HepG2 (cell line): Measurements from ENCODE around the gene PDE9A. TPM values are rescaled to one million over a fixed set of nuclear protein-coding genes. Genes with fewer than 3 reads are reported as not detected.

ENCODE experiments used
- AHR ChIP-seq: IDR thresholded peaks from 2 replicates; pipeline ENCODE4 v1.6.1; 2018; ENCODE audit warnings: missing genetic modification reagents, missing compliant biosample characterization
- CAMTA2 ChIP-seq: sonication (generic); formaldehyde crosslinking; IDR thresholded peaks from 2 replicates; pipeline ENCODE4 v1.4.0; 2020; ENCODE audit warnings: mild to moderate bottlenecking, missing genetic modification reagents, borderline replicate concordance
- GATAD2A ChIP-seq: IDR thresholded peaks from 2 replicates; pipeline ENCODE4 v1.6.1; 2016
- HMG20A ChIP-seq: IDR thresholded peaks from 2 replicates; pipeline ENCODE4 v1.6.1; 2016; ENCODE audit warnings: borderline replicate concordance
- HMG20B ChIP-seq: conservative IDR thresholded peaks from 2 replicates; pipeline ENCODE4 v1.6.1; 2016; ENCODE audit warnings: missing genetic modification reagents, missing compliant biosample characterization
- HNRNPLL ChIP-seq: fragments of 200-400 bp; formaldehyde crosslinking; IDR thresholded peaks from 2 replicates; pipeline ENCODE4 v1.6.1; 2017; ENCODE audit warnings: mild to moderate bottlenecking, low read depth, low read length; ENCODE audit not compliant: poor library complexity, severe bottlenecking
- NCOA5 ChIP-seq: sonication (generic); formaldehyde crosslinking; IDR thresholded peaks from 2 replicates; pipeline ENCODE4 v1.4.0; 2020; ENCODE audit warnings: missing genetic modification reagents
- POLR2A ChIP-seq, 2 experiments: IDR thresholded peaks; 2 replicates each; pipeline ENCODE4 v1.6.1; 2011; ENCODE audit warnings: low read depth in 2 of 2, low read length in 2 of 2, mild to moderate bottlenecking in 1 of 2, moderate library complexity in 1 of 2; ENCODE audit not compliant: insufficient read depth in 1 of 2
- PPARG ChIP-seq: conservative IDR thresholded peaks from 2 replicates; pipeline ENCODE4 v1.6.1; 2016; ENCODE audit warnings: missing biosample characterization, missing genetic modification reagents
- SMARCE1 ChIP-seq: fragments of 450-650 bp; IDR thresholded peaks from 2 replicates; pipeline ENCODE4 v1.6.1; 2017; ENCODE audit warnings: borderline replicate concordance
- SRSF4 ChIP-seq: fragments of 200-400 bp; formaldehyde crosslinking; IDR thresholded peaks from one replicate; pipeline ENCODE4 v1.6.1; 2018; ENCODE audit warnings: mild to moderate bottlenecking, low read depth, low read length, moderate library complexity; ENCODE audit not compliant: poor library complexity, severe bottlenecking
- ZNF12 ChIP-seq: sonication (generic); formaldehyde crosslinking; IDR thresholded peaks from 2 replicates; pipeline ENCODE4 v1.5.0; 2020; ENCODE audit warnings: missing genetic modification reagents
- ZNF296 ChIP-seq: sonication (generic); formaldehyde crosslinking; conservative IDR thresholded peaks from 2 replicates; pipeline ENCODE4 v1.5.0; 2020; ENCODE audit warnings: mild to moderate bottlenecking, missing genetic modification reagents
- ZNF343 ChIP-seq: sonication (generic); formaldehyde crosslinking; IDR thresholded peaks from 2 replicates; pipeline ENCODE4 v1.4.0; 2020; ENCODE audit warnings: mild to moderate bottlenecking, missing genetic modification reagents
- polyA plus RNA-seq, 8 experiments: library from polyadenylated mRNA; depleted of rRNA in 3 of 8; stranded (reverse) in 7 of 8; unstranded in 1 of 8; fragments of >200 nt; fragmentation: Illumina TruSeq in 4 of 8; extraction: Trizol in 4 of 8; gene quantifications; 2 replicates each; pipeline versions ENCODE4 v1.2.1 to v1.2.3, GENCODE V29; 2011 to 2016; ENCODE audit warnings: low read depth in 4 of 8, missing spikeins in 1 of 8, mixed read lengths in 1 of 8; ENCODE audit not compliant: insufficient read depth in 1 of 8
- total RNA-seq, 5 experiments: library from RNA; depleted of rRNA; stranded (reverse); fragments of >200 nt; fragmentation: Illumina TruSeq; extraction: Trizol; gene quantifications; 2 replicates each; pipeline ENCODE4 v1.2.3, GENCODE V29; 2016; ENCODE audit warnings: low read depth in 1 of 5
- TF ChIP-seq, protein P1 (sequence below): sonication (generic); formaldehyde crosslinking; IDR thresholded peaks from 2 replicates; pipeline ENCODE4 v1.4.0; 2020; ENCODE audit warnings: missing genetic modification reagents
- TF ChIP-seq, protein P2 (sequence below): sonication (generic); formaldehyde crosslinking; IDR thresholded peaks from 2 replicates; pipeline ENCODE4 v1.5.1; 2020; ENCODE audit warnings: mild to moderate bottlenecking, missing genetic modification reagents, moderate library complexity
- TF ChIP-seq, protein P3 (sequence below): IDR thresholded peaks from 2 replicates; pipeline ENCODE4 v1.4.0; 2020; ENCODE audit warnings: mild to moderate bottlenecking, missing genetic modification reagents
- TF ChIP-seq, protein P4 (sequence below): sonication (generic); formaldehyde crosslinking; IDR thresholded peaks from 2 replicates; pipeline ENCODE4 v1.5.1; 2020; ENCODE audit warnings: missing genetic modification reagents, mild to moderate bottlenecking, borderline replicate concordance

The PDE9A gene
- total and polyA plus RNA-seq, 2 of the 13 experiments (the other 11 are each of a cell fraction or from before 2014, with no cell fraction given) = 4.6 to 19.7 TPM

GRCh38 chr21:42711667-42712066 is 58.2 kb downstream of the PDE9A start (continued):
- TF ChIP-seq, protein P1, sequence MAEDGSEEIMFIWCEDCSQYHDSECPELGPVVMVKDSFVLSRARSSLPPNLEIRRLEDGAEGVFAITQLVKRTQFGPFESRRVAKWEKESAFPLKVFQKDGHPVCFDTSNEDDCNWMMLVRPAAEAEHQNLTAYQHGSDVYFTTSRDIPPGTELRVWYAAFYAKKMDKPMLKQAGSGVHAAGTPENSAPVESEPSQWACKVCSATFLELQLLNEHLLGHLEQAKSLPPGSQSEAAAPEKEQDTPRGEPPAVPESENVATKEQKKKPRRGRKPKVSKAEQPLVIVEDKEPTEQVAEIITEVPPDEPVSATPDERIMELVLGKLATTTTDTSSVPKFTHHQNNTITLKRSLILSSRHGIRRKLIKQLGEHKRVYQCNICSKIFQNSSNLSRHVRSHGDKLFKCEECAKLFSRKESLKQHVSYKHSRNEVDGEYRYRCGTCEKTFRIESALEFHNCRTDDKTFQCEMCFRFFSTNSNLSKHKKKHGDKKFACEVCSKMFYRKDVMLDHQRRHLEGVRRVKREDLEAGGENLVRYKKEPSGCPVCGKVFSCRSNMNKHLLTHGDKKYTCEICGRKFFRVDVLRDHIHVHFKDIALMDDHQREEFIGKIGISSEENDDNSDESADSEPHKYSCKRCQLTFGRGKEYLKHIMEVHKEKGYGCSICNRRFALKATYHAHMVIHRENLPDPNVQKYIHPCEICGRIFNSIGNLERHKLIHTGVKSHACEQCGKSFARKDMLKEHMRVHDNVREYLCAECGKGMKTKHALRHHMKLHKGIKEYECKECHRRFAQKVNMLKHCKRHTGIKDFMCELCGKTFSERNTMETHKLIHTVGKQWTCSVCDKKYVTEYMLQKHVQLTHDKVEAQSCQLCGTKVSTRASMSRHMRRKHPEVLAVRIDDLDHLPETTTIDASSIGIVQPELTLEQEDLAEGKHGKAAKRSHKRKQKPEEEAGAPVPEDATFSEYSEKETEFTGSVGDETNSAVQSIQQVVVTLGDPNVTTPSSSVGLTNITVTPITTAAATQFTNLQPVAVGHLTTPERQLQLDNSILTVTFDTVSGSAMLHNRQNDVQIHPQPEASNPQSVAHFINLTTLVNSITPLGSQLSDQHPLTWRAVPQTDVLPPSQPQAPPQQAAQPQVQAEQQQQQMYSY (CRISPR knock-in tag) = no peak
- TF ChIP-seq ZNF296 (CRISPR knock-in tag) (no peak), NCOA5 (CRISPR knock-in tag) (no peak), SMARCE1 (no peak), PPARG (CRISPR knock-in tag) (peak; percentile 90), HMG20B (CRISPR knock-in tag) (no peak), SRSF4 (no peak), CAMTA2 (CRISPR knock-in tag) (no peak), POLR2A (IDR thresholded peaks at IDR 0.05; ENCODE audit: insufficient read depth in 1 of 2, low read depth in 2 of 2, low read length in 2 of 2) (no peak), GATAD2A (peak; percentile 95), AHR (CRISPR knock-in tag) (no peak), HNRNPLL (no peak), ZNF343 (no peak), HMG20A (peak; percentile 72; the same call in 1 of the 2 replicates), ZNF12 (CRISPR knock-in tag) (peak; percentile 53; the same call in 1 of the 2 replicates)
- TF ChIP-seq, protein P2, sequence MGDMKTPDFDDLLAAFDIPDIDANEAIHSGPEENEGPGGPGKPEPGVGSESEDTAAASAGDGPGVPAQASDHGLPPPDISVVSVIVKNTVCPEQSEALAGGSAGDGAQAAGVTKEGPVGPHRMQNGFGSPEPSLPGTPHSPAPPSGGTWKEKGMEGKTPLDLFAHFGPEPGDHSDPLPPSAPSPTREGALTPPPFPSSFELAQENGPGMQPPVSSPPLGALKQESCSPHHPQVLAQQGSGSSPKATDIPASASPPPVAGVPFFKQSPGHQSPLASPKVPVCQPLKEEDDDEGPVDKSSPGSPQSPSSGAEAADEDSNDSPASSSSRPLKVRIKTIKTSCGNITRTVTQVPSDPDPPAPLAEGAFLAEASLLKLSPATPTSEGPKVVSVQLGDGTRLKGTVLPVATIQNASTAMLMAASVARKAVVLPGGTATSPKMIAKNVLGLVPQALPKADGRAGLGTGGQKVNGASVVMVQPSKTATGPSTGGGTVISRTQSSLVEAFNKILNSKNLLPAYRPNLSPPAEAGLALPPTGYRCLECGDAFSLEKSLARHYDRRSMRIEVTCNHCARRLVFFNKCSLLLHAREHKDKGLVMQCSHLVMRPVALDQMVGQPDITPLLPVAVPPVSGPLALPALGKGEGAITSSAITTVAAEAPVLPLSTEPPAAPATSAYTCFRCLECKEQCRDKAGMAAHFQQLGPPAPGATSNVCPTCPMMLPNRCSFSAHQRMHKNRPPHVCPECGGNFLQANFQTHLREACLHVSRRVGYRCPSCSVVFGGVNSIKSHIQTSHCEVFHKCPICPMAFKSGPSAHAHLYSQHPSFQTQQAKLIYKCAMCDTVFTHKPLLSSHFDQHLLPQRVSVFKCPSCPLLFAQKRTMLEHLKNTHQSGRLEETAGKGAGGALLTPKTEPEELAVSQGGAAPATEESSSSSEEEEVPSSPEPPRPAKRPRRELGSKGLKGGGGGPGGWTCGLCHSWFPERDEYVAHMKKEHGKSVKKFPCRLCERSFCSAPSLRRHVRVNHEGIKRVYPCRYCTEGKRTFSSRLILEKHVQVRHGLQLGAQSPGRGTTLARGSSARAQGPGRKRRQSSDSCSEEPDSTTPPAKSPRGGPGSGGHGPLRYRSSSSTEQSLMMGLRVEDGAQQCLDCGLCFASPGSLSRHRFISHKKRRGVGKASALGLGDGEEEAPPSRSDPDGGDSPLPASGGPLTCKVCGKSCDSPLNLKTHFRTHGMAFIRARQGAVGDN = no peak
- TF ChIP-seq, protein P3, sequence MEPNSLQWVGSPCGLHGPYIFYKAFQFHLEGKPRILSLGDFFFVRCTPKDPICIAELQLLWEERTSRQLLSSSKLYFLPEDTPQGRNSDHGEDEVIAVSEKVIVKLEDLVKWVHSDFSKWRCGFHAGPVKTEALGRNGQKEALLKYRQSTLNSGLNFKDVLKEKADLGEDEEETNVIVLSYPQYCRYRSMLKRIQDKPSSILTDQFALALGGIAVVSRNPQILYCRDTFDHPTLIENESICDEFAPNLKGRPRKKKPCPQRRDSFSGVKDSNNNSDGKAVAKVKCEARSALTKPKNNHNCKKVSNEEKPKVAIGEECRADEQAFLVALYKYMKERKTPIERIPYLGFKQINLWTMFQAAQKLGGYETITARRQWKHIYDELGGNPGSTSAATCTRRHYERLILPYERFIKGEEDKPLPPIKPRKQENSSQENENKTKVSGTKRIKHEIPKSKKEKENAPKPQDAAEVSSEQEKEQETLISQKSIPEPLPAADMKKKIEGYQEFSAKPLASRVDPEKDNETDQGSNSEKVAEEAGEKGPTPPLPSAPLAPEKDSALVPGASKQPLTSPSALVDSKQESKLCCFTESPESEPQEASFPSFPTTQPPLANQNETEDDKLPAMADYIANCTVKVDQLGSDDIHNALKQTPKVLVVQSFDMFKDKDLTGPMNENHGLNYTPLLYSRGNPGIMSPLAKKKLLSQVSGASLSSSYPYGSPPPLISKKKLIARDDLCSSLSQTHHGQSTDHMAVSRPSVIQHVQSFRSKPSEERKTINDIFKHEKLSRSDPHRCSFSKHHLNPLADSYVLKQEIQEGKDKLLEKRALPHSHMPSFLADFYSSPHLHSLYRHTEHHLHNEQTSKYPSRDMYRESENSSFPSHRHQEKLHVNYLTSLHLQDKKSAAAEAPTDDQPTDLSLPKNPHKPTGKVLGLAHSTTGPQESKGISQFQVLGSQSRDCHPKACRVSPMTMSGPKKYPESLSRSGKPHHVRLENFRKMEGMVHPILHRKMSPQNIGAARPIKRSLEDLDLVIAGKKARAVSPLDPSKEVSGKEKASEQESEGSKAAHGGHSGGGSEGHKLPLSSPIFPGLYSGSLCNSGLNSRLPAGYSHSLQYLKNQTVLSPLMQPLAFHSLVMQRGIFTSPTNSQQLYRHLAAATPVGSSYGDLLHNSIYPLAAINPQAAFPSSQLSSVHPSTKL (CRISPR knock-in tag) = peak; percentile 88
- TF ChIP-seq, protein P4, sequence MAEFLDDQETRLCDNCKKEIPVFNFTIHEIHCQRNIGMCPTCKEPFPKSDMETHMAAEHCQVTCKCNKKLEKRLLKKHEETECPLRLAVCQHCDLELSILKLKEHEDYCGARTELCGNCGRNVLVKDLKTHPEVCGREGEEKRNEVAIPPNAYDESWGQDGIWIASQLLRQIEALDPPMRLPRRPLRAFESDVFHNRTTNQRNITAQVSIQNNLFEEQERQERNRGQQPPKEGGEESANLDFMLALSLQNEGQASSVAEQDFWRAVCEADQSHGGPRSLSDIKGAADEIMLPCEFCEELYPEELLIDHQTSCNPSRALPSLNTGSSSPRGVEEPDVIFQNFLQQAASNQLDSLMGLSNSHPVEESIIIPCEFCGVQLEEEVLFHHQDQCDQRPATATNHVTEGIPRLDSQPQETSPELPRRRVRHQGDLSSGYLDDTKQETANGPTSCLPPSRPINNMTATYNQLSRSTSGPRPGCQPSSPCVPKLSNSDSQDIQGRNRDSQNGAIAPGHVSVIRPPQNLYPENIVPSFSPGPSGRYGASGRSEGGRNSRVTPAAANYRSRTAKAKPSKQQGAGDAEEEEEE = no peak
